ENCODE results near the gene DENND1A.

DENND1A gene

DNA sequence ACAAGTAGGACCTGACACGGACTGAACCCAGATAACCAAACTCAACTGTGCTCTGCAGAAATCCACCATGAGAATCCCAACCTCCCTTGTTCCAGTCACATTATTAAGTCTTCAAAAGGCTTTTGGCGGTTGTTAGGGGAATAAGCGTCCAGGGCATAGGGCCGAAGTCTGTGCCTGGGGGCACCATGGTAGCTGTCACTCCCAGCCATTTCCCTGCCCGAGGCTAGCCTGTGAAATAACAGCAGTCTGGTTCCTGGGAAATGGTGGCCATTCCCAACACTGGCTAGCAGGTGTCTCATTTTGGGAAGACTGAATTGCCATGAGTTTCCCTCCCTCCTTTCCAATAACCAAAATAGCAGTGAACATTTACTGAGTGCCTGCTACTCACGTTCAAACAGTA lies 451.8 kb downstream of the DENND1A start:
- DNase-seq = no peak

DNA sequence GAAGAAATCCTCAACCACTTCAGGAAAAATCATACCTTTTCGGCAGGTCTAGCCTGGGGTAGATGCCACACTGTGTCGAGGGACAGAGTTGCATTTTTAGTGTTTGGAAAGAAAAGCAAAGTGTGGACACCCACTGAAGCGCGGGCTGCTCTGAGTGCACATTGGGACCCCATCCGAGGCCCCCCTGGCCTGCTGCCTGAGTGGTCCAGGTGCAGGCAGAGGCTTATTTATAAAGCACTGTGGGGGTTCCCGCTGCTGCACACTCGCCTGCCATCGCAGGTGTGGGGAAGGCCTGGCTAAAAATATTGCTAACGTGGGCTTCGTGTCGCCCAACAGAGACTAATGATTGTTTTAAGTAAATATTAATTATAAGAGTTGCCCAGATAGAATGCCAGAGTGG lies 454.5 kb downstream of the DENND1A start:
- DNase-seq = no peak

DNA sequence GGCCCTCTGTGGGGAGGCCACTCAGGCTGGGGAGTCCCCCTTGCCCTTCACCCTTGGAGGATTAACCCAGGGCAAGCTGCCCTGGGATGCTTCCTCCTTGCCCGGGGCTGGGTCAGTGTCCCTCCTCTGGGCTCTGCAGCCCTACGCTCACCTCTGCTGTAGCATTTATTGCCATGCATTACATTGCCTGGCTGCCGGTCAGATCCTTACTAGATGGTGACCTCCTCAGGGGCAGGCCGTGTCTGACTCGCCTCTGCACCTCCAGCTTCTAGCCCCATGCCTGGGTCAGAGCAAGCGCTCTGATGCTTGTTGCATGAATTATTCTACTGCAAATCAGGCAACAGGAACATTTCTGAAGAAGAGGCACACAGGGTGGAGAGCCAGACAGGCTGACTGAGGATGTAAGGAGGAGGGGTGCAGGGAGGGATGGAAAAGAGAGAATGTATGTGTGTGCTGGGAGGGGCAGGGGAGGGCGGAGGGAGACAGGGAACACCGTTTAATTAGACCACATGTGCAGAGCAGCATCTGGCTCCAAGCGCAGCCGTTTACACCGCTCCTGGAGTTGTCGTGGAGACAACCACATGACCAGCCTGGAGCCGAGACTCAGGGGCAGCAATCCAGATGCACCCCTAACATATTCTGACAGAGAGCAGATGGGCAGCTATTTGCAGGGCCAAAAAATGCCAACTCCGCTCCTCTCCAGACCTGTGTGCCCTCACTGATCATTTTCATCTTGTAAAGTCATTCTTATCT lies 456.9 kb downstream of the DENND1A start:
- no peak for DNase-seq

DNA sequence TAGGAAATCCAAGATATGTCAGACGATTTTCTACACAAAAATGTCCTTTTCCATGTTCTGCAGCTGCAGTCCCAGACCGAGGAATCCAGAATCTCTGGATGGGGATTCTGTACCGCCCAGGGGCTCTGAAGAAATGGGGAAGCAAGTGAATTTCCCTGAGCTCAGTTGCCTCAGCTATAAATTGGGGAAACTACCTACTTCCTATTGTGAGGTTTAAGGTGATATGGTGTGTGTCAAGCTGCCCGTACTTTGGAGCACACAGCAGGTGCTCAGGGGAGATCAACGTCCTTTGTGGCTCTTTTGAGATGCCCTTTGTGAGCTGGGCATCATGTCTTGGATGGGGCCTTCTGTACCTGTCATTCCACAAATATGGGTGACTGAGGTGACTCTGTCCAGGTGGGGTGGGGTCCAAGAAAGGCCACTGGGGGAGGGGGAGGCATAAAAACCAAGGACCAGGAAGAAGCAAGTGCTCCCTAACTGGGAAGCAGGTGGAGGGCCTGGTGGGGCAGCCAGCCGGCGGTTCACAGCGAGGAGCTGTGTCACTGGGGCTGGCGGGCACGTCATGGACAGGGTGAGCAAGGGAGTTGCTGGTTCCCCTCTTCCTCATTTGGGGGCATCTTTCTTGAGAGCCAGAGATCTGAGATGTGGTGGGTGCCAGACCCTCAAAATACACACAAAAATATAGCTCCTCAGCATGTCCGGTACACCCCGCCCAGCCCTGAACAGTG lies 457.9 kb downstream of the DENND1A start:
- DNase-seq = no peak

DNA sequence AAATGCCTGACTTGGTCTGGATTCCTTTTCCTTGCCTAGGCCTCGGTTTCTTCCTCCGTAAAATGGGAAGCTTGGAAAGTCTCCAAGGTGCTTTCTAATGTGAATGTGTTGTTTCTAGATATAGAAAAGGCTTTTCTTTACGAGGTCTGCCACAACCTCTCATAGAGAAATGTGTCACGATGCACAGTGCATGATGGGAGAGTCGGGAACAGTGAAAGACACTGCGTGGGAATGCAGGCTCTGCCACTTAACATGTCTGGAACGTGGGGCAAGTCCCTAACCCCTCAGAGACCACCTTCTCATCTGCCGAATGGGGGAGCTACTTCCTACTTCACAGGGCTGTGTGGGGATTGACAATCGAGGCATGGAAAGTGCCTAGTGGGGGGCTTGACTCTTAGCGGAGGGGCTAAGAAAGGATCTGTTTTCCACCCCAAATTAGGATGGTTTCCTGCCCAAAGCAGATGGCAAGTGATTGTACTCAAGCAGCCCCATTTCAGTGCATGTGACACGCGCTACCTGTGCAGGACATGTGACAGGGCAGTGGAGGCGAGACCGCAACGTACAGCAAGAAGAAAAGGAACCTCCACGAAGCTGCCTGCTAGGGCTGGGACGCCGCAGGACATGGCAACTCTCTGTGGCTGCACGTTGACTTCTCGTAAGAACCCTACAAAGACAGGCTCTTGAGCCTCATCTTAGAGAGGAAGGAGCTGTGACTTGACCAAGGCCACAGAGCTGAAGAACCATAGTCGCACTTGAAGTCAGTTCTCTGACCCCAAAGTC lies 458.7 kb downstream of the DENND1A start:
- DNase-seq = no peak

DNA sequence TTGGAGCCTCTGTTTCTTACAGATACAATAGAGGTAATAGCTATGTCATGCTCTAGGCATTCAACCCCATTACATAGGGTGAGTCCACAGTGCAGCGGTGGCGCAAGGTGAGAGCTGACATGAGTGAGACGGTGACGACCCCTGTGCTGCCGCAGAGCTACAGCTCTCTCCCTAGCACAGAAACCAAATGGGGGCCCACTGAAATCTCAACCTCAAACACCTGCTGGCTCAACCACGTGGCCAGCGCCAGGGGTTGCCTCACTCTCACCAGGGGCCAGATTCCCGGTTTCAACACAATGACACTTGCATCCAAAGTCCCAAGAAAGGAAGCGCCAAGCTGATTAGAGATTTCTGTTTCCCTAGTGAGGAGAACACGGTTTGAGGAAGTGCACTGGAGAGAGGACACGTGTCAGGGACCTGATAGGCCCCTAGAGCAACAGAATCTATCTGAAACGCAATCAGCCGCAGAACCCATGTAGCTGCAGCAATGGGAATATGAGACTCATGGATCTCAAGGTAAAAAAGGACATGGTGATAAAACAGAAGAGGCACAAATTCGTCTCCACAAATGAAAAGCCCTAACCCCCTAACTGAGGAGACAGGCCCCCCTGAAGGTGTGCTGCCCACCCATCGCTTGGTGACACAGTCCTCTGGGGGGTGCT lies 459.7 kb downstream of the DENND1A start:
- no peak for DNase-seq

DNA sequence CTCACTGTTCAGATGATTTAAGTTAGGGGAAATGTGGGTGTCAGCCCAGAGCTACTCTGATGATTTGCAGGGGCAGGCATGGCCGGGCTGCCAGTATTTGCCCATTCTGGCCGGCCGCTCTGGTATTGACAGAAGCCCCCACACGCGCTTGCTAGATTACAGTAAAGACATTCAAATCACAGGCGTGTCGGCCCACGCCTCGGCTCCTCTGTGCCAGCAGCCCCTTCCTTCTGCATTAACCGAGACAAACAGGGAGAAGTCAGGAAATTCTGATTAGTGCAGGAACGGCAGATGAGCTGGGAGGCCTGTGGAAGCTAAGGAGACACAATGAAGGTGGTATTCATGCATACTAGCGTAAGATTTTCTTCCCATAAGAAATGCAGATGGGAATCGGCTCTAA lies 460.6 kb downstream of the DENND1A start:
- no peak for DNase-seq

DNA sequence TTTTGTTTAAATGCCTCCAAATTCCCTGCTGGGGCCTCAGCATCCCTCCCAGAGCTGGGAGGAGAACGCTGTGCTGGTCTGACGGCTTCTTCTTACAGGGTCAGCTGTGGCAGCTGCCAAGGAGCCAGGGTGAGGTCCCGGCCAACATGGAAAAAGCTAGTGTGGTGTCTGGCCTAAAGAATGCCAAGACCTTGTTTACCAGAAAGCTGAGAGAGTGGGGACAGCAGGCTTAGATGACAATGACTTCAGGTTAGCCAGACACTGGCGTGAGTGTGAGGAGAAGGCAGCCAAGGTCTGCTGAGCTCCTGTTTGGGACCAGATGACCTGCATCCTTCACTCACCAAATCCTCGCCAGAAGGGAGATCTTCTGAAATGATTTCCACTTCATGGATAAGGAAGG lies 461.4 kb downstream of the DENND1A start:
- no peak for DNase-seq

DNA sequence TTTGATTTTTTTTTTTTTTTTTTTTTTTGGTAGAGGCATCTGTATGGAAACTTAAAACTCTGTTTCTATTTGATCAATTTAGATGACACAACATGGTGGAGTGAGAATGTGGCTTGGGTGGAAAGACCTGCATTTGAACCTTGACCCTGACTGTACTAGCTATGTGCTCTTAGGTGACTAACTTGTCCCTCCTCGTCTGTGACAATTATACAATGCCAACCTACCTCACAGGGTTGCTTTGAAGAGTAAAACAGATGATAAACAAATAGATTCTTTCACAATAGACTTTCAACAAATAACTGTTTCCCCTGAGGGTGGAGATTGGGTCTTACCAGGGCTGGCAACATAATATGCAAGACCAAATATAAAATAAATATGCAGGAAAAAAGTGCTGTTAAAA lies 464.6 kb downstream of the DENND1A start:
- DNase-seq = no peak

DNA sequence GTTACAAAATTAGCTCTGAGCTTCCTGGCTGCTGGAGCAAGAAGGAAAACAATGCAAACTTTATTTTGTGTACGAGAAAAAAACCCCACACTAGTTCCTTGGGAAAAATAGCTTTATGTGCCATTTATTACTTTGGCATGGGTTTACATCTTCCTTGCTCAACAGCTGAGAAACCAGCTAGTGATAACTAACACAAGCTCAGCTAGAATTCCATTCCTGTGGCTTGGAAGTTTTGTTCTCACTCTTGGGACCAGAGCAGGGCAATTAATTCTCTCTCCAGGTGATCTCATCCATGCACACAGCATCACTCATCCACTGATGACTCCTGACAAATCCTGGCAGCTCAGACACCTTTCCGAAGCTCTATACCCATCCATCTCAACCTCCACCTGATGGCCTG lies 469.8 kb downstream of the DENND1A start:
- DNase-seq = no peak

DNA sequence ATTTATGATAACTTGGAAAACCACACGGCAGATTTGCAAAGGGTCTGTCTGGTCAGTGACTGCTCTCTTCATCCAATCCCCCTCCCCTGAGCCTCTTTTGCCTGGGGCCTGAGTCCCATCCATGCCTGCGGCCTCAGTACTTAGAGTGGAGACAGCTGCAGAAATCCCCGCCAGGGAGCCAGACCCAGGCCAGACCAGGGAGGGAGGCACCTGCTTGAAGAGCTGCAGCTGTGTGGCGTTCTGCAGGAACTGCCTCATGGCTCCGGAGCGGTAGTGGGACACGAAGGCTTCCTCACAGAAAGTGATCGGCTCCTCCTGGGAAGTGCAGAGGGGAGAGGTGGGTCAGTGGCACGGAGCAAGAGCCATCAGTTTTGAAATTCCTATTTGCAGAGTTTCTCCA lies 472.3 kb downstream of the DENND1A start:
- DNase-seq = no peak

DNA sequence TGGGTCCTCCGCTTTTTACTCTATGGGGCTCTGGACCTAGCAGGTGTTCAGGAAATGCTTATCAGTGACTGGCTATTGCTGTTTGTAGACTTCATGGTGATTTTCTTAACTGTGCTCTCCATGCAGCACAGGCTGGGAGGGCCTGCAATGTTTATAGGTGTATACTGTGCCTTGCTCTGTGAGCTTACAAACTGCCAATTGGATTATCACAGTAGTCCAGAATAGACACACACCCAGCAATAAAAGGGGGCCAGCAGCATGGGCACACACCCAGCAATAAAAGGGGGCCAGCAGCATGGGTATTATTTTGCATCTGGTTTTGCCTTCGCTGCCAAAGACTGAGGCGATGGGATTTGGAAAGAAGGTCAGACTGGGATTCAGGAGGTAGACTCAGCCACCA lies 473.9 kb downstream of the DENND1A start:
- DNase-seq = no peak

DNA sequence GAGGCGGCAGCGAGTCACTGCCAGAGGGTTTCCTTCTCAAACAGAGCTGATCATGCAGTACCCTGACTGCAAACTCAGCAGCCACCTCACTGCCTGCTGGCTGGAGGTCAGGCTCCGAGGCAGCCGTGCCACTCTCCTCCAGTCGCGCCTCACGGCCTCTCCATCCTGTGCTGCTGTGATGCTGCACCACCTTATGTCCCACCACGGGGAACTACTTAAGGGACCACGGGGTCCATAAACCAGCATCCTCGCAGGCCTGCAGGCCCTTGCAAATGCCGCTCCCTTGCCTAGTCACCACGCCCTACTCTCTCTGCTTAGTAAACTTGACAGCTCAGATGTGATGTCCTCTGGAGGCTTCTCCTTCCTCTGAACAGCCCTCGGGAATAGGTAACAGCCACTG lies 474.7 kb downstream of the DENND1A start:
- no peak for DNase-seq

DNA sequence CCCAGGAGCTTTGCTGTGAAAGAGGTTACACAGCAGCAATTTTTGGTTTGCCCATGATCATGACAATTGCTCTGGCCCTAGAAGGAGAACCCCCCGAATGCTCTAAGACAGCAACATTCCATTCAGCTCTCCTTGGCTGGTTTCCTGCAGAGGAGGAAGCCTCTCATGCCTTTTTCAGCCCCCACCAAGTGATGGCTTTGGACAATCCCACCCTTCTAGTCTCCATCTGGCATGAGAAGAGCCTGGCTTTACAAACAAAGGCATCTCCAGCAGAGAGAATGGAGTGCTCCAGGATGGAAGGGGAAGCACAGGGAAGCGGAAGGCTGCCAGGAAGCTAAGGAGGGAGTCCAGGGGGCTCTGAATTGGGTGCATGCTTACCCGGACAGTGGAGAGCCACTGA lies 475.6 kb downstream of the DENND1A start:
- DNase-seq = no peak

DNA sequence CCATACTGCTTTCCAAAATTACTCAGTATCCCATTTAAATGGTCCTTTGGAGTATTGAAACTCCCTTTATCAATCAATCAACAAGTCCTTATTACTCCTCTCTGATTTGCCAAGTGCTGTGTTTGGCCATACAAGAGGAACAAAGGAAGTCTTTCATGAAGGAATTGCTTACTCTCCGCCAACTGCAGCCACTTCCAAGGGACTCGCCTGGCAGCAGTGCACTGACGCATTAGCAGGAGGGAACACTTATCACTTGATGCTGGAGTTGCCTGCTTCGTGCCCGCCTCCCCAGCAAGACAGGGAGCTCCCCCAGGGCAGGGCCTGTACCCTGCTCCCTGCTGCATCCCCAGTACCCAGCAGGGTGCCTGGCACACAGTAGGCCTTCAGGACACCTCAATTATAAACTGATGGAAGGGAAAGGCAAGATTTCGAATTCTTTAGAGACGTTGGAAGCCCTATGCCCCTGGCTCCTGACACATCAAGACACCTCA lies 476.1 kb downstream of the DENND1A start:
- DNase-seq = no peak

DNA sequence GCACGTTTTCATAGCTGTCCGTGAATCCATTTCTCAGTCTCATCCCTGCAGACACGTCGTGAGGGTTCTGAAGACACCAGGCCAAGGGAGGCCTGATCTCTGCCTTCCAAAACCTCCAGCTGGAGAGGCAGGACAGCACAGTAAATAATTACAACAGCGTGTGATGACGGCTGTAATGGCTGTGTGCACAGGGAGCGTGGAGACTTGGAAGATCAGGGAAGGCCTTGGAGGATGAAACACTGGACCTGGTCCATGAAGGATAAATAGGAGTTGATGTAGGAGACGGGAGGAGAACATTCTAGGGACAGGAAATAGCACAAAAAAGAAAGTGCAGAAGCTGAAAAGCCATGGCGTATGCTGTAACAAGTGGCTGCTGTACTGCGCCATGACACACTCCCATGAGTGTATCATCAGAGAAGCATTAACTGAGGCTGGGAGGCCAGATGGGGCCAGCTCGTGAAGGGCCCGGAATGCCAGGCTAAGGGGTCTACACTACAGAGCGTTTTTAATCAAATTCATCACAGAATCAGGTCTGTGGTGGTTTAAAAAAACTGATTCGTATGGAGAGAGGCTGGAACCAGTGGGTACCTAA lies 476.8 kb downstream of the DENND1A start:
- DNase-seq = no peak

DNA sequence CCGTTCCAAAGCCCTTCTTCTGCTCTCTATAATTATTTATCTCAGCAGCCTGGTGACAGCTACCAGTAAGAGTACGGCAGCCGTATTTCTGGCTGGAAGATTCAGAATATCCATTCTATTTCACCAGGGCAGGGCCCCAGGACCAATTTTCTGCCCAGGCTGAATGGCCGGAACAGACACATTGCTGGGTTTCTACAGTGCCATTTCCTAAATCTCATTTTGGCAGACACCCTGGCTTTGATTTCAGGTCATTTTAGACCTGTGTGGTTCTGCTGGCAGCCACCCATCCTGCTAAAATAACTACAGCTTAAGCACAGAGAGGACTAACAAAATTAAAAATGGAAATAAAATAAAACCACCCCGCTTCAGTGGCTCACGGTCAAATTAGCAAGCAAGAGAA lies 478.9 kb downstream of the DENND1A start:
- no peak for DNase-seq

DNA sequence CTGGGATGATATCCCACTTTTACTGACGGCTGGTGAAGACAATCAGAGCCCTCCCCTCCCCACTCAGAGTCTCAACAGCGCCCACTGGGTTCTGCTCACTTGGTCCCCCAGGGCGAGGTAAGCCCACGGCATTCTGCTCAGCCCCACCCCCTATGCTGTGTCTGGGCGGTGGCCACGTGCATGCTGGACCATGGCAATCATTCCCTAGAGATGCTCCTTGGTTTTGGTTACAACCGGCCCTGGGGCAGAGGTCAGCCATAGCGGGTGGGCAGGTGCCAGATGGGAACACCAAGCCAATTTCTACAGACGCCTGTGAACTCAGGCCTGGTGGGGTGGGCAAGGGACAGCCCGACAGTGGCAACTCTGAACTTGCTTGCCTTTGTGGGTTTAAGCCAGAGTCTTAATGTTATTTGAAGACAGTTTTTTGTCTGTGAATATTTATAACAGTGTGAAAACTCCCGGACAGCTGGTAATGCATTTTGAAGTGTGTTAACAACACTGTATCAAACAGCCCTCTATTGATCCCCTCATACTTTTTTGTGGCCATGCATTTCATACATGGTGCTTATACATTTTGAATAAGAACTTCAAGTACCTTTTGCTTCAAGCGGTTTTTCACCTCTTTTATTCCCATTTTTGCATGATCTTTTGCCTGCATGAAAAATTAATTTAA lies 479.7 kb downstream of the DENND1A start:
- DNase-seq = no peak

DNA sequence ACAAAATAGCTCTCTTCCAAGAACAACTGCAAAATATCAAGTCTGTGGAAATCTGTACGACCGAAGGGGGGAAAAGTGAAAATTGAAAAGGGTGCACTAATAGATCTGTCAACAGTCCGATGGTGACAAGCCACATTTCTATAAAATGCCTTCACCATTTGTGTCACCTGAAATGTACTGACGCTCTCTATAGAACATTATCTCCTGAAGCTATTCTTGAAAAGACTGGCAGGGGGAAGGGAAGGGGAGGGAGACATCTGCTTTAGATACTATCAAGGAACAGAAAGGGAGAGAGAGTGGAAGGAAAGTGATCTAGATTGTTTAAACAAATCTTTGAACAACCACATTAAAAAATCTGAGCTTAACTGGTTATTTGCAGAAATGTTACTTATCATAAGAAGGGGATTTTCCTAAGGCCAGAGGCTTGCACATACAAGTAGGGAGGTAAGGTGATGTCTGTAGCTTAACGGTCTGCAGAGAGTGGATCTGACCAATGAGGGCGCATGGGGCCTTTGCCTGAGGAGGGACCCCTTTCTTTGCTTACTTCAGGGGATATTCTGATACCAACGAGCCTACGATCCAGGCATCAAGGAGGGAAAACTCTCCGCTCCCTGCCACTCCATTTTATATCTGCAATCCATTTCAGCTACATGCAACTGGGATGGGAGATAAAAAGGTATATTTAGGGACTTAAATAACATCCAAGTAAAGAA lies 481.8 kb downstream of the DENND1A start:
- DNase-seq = no peak

DNA sequence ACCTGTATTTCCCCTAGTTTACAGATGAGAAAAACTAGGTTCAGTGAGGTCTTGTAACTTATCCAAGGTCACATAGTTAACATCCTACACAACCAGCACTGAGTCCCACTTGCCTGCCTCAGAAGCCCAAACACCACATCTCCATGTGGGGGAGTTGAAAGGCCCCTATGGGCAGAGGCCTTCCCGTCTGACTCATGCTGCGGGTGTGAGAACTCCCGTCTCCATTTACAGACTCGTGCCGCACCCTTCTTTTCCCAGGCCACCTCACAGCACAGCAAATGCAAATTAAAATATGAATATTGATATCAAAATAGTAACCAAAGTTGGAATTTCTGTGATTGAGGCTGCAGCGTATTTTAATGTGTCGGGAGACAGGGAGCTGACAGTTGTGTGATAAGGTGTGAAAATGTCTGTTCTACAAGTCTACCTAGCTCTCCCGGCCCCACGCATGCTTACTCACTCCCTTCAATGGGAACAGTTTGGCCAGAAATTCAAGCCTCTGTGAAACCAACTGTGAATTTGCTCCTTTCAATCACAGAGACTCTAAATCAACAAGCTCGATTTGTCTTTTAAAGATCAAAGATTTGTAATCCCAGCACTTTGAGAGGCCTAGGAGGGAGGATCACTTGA lies 483.8 kb downstream of the DENND1A start:
- no peak for DNase-seq

DNA sequence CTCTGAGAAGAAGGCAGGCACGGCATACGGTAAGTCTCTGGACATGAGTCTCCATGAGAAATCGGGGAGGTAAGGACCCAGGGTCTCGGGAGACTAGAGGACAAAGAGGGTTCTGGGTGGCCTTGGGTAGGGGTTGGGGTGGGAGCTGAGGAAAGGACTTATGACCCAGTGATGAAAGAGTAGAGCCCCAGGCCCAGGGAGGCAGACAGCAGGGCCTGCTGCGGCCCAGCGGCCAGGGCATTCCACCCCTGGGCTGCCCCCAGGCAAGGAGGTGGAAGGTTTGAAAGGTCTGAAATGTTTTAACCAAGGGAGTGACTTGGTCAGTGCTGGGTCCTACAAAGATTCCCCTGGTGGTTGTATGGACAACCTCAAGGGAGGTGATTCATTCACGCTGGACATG lies 484.8 kb downstream of the DENND1A start:
- DNase-seq = no peak

All from KG1 (cell line).